H1 (cell line): ENCODE results near the gene DNASE2B.

Source experiments
- BRCA1 ChIP-seq: IDR thresholded peaks from 2 replicates; pipeline ENCODE4 v1.6.1; 2012; ENCODE audit warnings: low read depth, low read length, improper control_type of control experiment
- CTCF ChIP-seq, 3 experiments: IDR thresholded peaks; 1 replicate in 2 of 3; 2 replicates in 1 of 3; pipeline versions ENCODE4 v1.5.1 to v1.6.1; 2011; ENCODE audit warnings: low read length in 3 of 3, mild to moderate bottlenecking in 3 of 3, inconsistent platforms in 2 of 3, low read depth in 1 of 3, moderate library complexity in 1 of 3; ENCODE audit not compliant: insufficient read depth in 1 of 3; ENCODE audit errors: control extremely low read depth in 1 of 3
- EP300 ChIP-seq, 2 experiments: IDR thresholded peaks; 1 replicate in 1 of 2; 2 replicates in 1 of 2; pipeline ENCODE4 v1.6.1; 2011 to 2012; ENCODE audit warnings: low read depth in 2 of 2, low read length in 2 of 2, mild to moderate bottlenecking in 2 of 2, borderline replicate concordance in 1 of 2, inconsistent platforms in 1 of 2, moderate library complexity in 1 of 2
- EZH2 ChIP-seq: fragments of 200-600 bp; sonication (generic); IDR thresholded peaks from 2 replicates; pipeline ENCODE4 v1.7.1; 2012; ENCODE audit warnings: low read depth, mild to moderate bottlenecking, moderate library complexity, low read length, inconsistent platforms; ENCODE audit not compliant: severe bottlenecking
- POLR2AphosphoS5 ChIP-seq: IDR thresholded peaks from 2 replicates; pipeline ENCODE4 v1.6.1; 2011; ENCODE audit warnings: low read depth, low read length
- USF2 ChIP-seq: IDR thresholded peaks from 2 replicates; pipeline ENCODE4 v1.6.1; 2011; ENCODE audit warnings: low read length, improper control_type of control experiment

- TF ChIP-seq USF2 (no peak), BRCA1 (no peak), EP300 (IDR thresholded peaks at IDR 0.05; ENCODE audit: borderline replicate concordance in 1 of 2, low read depth in 2 of 2, low read length in 2 of 2) (no peak), CTCF (IDR thresholded peaks at IDR 0.05; ENCODE audit: control extremely low read depth in 1 of 3, insufficient read depth in 1 of 3, low read depth in 1 of 3, low read length in 3 of 3) (no peak), POLR2AphosphoS5 (no peak), EZH2 (no peak)
These were observed 11.4 kb upstream of the DNASE2B start for GRCh38 chr1:84386716-84387479.
